GM19351 (cell line): ENCODE results near the gene ERVW-1.

Experiments used
- ATAC-seq: cut with Tn5 transposase; IDR thresholded peaks from one replicate; pipeline ENCODE4 v1.9.1; 2021; ENCODE audit warnings: mild to moderate bottlenecking, moderate library complexity; ENCODE audit not compliant: unreplicated experiment

ERVW-1 gene

GRCh38 chr7:92427193-92427592, 50.6 kb downstream of the ERVW-1 start:
- ATAC-seq, result no peak

- ATAC-seq, result no peak
Measured at GRCh38 chr7:92425311-92425947, 52.3 kb downstream of the ERVW-1 start.

GRCh38 chr7:92423710-92424131, 54.0 kb downstream of the ERVW-1 start:
- no peak for ATAC-seq

GRCh38 chr7:92422926-92423325, 54.8 kb downstream of the ERVW-1 start:
- ATAC-seq, result no peak

- no peak for ATAC-seq
Measured at GRCh38 chr7:92421676-92422435, 55.9 kb downstream of the ERVW-1 start.
